GM12801 (cell line): ENCODE data around the gene ADGRV1.

Source experiments
- TF ChIP-seq, protein P1 (sequence below): IDR thresholded peaks from one replicate; pipeline ENCODE4 v1.5.1; 2011; ENCODE audit warnings: control low read depth; ENCODE audit not compliant: insufficient read length; ENCODE audit errors: extremely low read depth

The ADGRV1 gene

DNA sequence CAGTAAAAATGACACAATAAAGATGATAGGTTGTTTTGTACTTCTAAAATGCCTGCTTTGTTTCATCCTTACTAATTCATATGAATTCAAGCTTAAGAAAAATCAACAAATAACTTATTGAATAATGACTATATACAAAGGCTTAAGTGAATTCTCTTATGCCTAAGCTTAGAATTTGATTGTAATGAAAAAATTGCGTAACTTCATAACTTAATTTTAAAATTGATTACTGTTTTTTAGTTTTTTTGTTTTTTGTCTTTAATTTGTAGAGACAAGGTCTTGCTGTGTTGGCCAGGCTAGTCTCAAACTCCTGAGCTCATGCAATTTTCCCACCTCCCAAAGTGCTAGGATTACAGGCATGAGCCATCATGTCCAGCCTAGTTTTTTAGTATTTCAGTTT is 432.6 kb downstream of the ADGRV1 start:
- TF ChIP-seq, protein P1, sequence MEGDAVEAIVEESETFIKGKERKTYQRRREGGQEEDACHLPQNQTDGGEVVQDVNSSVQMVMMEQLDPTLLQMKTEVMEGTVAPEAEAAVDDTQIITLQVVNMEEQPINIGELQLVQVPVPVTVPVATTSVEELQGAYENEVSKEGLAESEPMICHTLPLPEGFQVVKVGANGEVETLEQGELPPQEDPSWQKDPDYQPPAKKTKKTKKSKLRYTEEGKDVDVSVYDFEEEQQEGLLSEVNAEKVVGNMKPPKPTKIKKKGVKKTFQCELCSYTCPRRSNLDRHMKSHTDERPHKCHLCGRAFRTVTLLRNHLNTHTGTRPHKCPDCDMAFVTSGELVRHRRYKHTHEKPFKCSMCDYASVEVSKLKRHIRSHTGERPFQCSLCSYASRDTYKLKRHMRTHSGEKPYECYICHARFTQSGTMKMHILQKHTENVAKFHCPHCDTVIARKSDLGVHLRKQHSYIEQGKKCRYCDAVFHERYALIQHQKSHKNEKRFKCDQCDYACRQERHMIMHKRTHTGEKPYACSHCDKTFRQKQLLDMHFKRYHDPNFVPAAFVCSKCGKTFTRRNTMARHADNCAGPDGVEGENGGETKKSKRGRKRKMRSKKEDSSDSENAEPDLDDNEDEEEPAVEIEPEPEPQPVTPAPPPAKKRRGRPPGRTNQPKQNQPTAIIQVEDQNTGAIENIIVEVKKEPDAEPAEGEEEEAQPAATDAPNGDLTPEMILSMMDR: no peak

DNA sequence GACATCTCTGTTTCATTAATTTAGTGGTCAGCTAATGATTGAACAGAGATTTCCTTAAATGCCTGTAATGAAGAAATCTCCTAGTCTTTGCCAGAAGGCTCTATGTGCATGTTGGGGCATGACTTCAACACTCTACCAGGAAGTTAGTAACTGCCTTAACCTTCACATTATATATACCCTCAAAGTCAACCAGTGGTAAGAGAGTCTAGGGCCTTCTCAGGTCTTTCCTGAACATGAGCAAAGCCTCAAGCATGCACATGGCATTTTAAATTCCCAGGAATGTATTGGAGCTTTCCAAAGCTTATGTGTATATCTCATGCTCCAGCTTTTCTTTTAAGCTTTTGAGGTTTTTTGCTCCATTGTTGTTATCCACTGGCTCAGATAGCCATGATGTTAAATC is 436.2 kb downstream of the ADGRV1 start:
- TF ChIP-seq, protein P1: no peak

DNA sequence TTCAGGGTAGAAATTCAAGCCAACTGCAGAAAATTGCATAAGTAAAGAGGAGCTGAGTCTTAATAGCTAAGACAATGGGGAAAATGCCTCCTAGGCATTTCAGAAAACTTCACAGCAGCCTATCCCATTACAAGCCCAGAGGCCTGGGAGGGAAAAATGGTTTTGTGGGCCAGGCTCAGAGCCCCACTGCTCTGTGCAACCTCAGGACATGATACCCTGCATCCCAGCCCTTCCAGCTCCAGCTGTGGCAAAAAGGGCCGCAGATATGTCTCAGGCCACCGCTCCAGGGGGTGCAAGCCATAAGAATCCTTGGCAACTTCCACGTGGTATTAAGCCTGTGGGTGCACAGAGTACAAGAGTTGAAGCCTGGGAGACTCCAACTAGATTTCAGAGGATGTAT is 437.5 kb downstream of the ADGRV1 start:
- TF ChIP-seq, protein P1: no peak

DNA sequence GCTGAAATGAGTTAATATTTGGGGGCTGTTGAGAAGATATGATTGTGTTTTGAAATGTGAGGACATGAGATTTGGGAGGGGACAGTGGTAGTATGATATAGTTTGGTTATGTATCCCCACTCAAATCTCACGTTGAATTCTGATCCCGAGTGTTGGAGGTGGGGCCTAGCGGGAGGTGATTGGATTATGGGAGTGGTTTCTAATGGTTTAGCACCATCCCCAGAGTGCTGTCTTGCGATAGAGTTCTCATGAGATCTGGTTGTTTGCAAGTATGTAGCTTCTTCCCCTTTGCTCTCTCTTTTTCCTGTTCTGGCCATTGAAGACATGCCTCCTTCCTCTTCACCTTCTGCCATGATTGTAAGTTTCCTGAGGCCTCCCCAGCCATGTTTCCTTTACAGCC is 438.5 kb downstream of the ADGRV1 start:
- TF ChIP-seq, protein P1: no peak

DNA sequence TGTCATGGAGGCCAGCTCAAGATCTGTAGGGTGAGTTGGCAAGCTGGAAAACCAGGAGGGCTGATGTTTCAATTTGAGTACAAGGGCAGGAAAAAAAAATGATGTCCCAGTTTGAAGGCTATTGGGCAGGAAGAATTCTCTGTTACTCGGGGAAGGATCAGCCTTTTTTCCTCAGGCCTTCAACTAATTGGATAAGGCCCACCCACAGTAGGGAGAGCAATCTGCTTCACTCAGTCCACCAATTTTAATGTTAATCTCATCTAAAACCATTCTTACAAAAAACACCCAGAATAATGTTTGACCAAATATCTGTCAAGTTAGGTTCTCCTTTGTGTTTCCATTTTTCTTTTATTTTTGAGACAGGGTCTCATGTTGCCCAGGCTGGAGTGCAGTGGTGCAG is 442.1 kb downstream of the ADGRV1 start:
- TF ChIP-seq, protein P1: no peak

DNA sequence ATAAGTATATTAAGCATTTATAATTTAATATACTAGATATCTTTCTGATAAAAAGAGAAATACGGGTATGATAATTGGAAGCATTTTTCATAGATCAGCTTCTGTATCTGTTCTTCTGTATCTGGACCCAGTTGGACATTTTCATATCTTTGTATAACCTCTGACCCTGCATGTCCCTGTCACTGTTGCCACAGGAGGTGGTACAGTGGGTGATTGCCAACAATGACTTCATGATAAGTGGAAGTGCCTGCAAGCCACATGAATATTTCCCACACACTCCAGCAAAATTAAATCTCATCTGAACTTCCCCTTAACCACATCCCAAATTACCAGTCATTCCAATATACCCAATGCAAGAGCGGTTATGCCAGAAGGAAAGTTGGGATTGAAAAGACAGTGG is 448.1 kb downstream of the ADGRV1 start:
- TF ChIP-seq, protein P1: no peak

DNA sequence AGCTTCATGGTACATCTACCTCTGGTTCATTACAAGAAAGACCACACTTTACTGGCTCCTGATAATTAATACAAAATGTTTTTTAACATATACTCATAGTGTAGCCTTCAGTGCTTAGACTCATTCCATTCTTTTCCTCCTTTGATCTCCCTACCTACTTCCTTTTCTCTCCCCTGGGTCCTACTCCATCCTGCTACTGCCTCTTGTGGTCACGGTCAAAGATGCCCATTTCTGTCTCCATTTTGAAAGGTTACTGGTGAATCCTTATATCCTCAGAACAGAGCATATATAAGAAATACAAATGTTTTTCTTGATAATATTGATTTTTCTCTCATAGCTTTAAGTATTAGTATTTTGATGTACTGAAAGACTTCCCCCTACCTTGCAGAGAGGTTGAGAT is 448.7 kb downstream of the ADGRV1 start:
- TF ChIP-seq, protein P1: no peak
